Skin of body (tissue), 2 donors: ENCODE measurements around the gene SLC12A7. TPM values are rescaled to one million over a fixed set of nuclear protein-coding genes. Genes with fewer than 3 reads are reported as not detected.

ENCODE experiments used
- small RNA-seq: library from RNA; depleted of rRNA; stranded (forward); fragments of <200 nt; gene quantifications from one replicate; pipeline ENCODE3, GENCODE V24; 2014; ENCODE audit warnings: low replicate concordance
- total RNA-seq: library from RNA; depleted of rRNA; stranded (reverse); fragments of >200 nt; gene quantifications from one replicate; pipeline ENCODE4 v1.2.3, GENCODE V29; 2014

The SLC12A7 gene
- total RNA-seq, 1 donor from 2014 or later, result 13.7 TPM

Small RNA genes lying within 50 kb of the gene (small RNA-seq; reads per million reads assigned to genes)
- not detected for gene MIR4635

Other genes with a start within 250 kb of the SLC12A7 start
- gene BRD9, start 219.3 kb downstream of the SLC12A7 start, total RNA-seq, result 33.9 TPM
- 6.5 TPM for gene TRIP13, start 219.2 kb downstream of the SLC12A7 start, total RNA-seq
- 12.7 TPM for gene NKD2, start 103.3 kb downstream of the SLC12A7 start, total RNA-seq
- not detected for gene SLC6A19, start 89.5 kb upstream of the SLC12A7 start, total RNA-seq
- not detected for gene SLC6A18, start 113.3 kb upstream of the SLC12A7 start, total RNA-seq
- not detected for gene TERT, start 183.0 kb upstream of the SLC12A7 start, total RNA-seq
- gene CLPTM1L, start 233.0 kb upstream of the SLC12A7 start, total RNA-seq, result 78.6 TPM